Measurements from ENCODE around the gene IQGAP2. TPM values are rescaled to one million over a fixed set of nuclear protein-coding genes. Genes with fewer than 3 reads are reported as not detected.
"Not testable (repeated sequence)": the region's sequence is repeated elsewhere in the genome, so short reads cannot be mapped to it uniquely, and the experiment has no call there.

IQGAP2 gene
- total RNA-seq, 1 donor from 2014 or later = 92.8 TPM

- intact Hi-C loops (cut with micrococcal nuclease) = no loop called here
Measured at GRCh38 chr5:76497065-76497460, 94.0 kb downstream of the IQGAP2 start.

- intact Hi-C loops (cut with micrococcal nuclease) = no loop called here
Measured at GRCh38 chr5:76497986-76498717, 95.1 kb downstream of the IQGAP2 start.

GRCh38 chr5:76499507-76500161, 96.5 kb downstream of the IQGAP2 start:
- intact Hi-C loops (cut with micrococcal nuclease) = no loop called here

GRCh38 chr5:76500633-76501393, 97.7 kb downstream of the IQGAP2 start:
- intact Hi-C loops (cut with micrococcal nuclease) = no loop called here

- intact Hi-C loops (cut with micrococcal nuclease) = no loop called here
Measured at GRCh38 chr5:76503929-76504328, 100.8 kb downstream of the IQGAP2 start.

GRCh38 chr5:76504901-76505564, 101.9 kb downstream of the IQGAP2 start:
- intact Hi-C loops (cut with micrococcal nuclease) = no loop called here

GRCh38 chr5:76513476-76513875, 110.4 kb downstream of the IQGAP2 start:
- intact Hi-C loops (cut with micrococcal nuclease) = no loop called here

GRCh38 chr5:76514292-76514691, 111.2 kb downstream of the IQGAP2 start:
- intact Hi-C loops (cut with micrococcal nuclease) = no loop called here

GRCh38 chr5:76514713-76515112, 111.6 kb downstream of the IQGAP2 start:
- intact Hi-C loops (cut with micrococcal nuclease) = no loop called here

- intact Hi-C loops (cut with micrococcal nuclease) = no loop called here
Measured at GRCh38 chr5:76517334-76517733, 114.2 kb downstream of the IQGAP2 start.

GRCh38 chr5:76518246-76518645, 115.2 kb downstream of the IQGAP2 start:
- intact Hi-C loops (cut with micrococcal nuclease) = not testable (repeated sequence)

GRCh38 chr5:76521240-76521758, 118.2 kb downstream of the IQGAP2 start:
- intact Hi-C loops (cut with micrococcal nuclease) = loop anchor here (1.0 kb wide), 3 partner anchors 22 to 48 kb away; no protein-coding TSS in a partner anchor

- intact Hi-C loops (cut with micrococcal nuclease) = no loop called here
Measured at GRCh38 chr5:76522103-76522935, 119.2 kb downstream of the IQGAP2 start.

- intact Hi-C loops (cut with micrococcal nuclease) = no loop called here
Measured at GRCh38 chr5:76524101-76524835, 121.2 kb downstream of the IQGAP2 start.

- intact Hi-C loops (cut with micrococcal nuclease) = no loop called here
Measured at GRCh38 chr5:76524868-76525267, 121.8 kb downstream of the IQGAP2 start.

GRCh38 chr5:76525956-76526355, 122.9 kb downstream of the IQGAP2 start:
- intact Hi-C loops (cut with micrococcal nuclease) = no loop called here

GRCh38 chr5:76526950-76527583, 124.0 kb downstream of the IQGAP2 start:
- intact Hi-C loops (cut with micrococcal nuclease) = no loop called here

- intact Hi-C loops (cut with micrococcal nuclease) = no loop called here
Measured at GRCh38 chr5:76527685-76528161, 124.6 kb downstream of the IQGAP2 start.
